ENCODE measurements around the gene TP53. TPM values are rescaled to one million over a fixed set of nuclear protein-coding genes. Genes with fewer than 3 reads are reported as not detected.

TP53 gene
- polyA plus RNA-seq, 1 of the 3 experiments (the other 2 are of a cell fraction) = 62.6 TPM

DNA sequence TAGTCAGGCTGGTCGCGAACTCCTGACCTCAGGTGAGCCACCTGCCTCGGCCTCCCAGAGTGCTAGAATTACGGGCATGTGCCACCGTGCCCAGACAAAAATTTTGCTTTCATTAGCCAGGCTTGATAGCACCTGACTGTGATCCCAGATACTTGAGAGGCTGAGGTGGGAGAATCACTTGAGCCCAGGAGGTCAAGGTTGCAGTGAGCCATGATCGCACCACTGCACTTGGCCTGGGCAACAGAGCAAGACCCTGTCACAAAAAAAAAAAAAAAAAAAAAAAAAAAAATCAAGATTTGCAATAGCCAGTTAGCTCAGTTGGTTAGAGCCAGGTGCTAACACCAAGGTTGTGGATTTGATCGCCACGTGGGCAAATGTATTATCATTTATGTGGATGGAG is 66.5 kb downstream of the TP53 start:
- ChIA-PET POLR2A (no interaction called here), CTCF (interaction anchor here (3.6 kb wide), 1 partner anchor 67 kb away, joined by 16 read pairs; the partner anchor contains the start of genes TP53 and WRAP53)
- Histone ChIP-seq H3K9me2 (no peaks in the 10 kb centered on the region), H3K9me3 (no peaks in the 10 kb centered on the region), H3K9ac (no peak overlapping the region), H3K4me2 (no peak overlapping the region), H3K4me3 (ENCODE audit: low read depth in 2 of 2, low read length in 1 of 2) (no peak overlapping the region), H3F3A (replicated peaks; ENCODE audit: insufficient read depth) (no peaks in the 10 kb centered on the region), H3K79me2 (ENCODE audit: insufficient read depth) (0 out of 2 replicates have a peak, but pooled peaks cover 2% of the 10 kb centered on the region), H3K4me1 (ENCODE audit: control insufficient read depth in 1 of 2, insufficient read depth in 2 of 2, low read depth in 1 of 2, low read length in 1 of 2) (no peaks in the 10 kb centered on the region), H4K20me1 (ENCODE audit: insufficient read depth) (no peaks in the 10 kb centered on the region), H2AFZ (ENCODE audit: low read depth) (no peak overlapping the region), H3K27me3 (ENCODE audit: insufficient read depth) (no peaks in the 10 kb centered on the region), H3K27ac (ENCODE audit: low read depth in 2 of 2, low read length in 1 of 2) (no peak overlapping the region), H3K36me3 (replicated peaks in 1 of 2; ENCODE audit: control insufficient read depth in 1 of 2, insufficient read depth in 2 of 2, low read length in 1 of 2) (no peaks in the 10 kb centered on the region)
- no peak for TF ChIP-seq ELF1 (IDR thresholded peaks at IDR 0.05)
- WGBS (ENCODE audit: low lambda C conversion rate) = 93% methylated on average over 8 of the region's 8 CpGs
- DNase-seq = no peak

DNA sequence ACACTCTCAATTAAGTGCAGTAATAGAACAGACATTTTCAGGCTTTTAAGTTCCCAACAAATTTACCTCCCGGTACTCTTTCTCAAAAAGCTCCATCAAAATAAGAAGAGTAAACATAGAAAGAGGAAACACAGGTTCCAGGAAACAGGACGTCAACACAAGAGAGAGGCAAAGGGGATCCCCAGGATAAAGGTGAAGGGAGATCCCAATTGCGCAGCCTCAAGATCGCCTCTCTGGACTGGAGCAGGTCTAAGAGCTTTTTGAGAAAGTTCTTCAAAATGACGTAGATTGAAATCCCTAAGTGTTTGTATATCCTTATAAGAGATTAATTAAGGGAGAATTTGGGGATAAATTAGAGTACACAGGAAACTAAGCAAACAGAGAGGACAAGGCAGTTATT is 68.7 kb downstream of the TP53 start:
- H3K9me2 ChIP-seq = no peaks in the 10 kb centered on the region
- peaks cover 0 to 2% of the 10 kb centered on the region in 2 experiments; a peak in 2 of 4 replicates for H3K4me1 ChIP-seq (ENCODE audit: control insufficient read depth in 1 of 2, insufficient read depth in 2 of 2, low read depth in 1 of 2, low read length in 1 of 2)
- H3K9me3 ChIP-seq = no peaks in the 10 kb centered on the region
- H3F3A ChIP-seq (replicated peaks; ENCODE audit: insufficient read depth) = no peaks in the 10 kb centered on the region
- ChIA-PET CTCF (interaction anchor here (0.9 to 3.6 kb wide), 3 partner anchors 14 to 266 kb away, joined by 3 to 16 read pairs (median 5); partner anchors contain the start of genes TP53 and WRAP53), POLR2A (no interaction called here)
- peaks cover 8% of the 10 kb centered on the region for H3K79me2 ChIP-seq (ENCODE audit: insufficient read depth)
- no peak for DNase-seq
- no peak overlapping the region for H3K4me2 ChIP-seq
- peaks cover 5% of the 10 kb centered on the region; the same call in 1 of the 2 replicates for H4K20me1 ChIP-seq (ENCODE audit: insufficient read depth)
- no peaks in the 10 kb centered on the region for H3K36me3 ChIP-seq (replicated peaks in 1 of 2; ENCODE audit: control insufficient read depth in 1 of 2, insufficient read depth in 2 of 2, low read length in 1 of 2)
- 89% methylated on average over 5 of the region's 5 CpGs for WGBS (ENCODE audit: low lambda C conversion rate)
- no peak overlapping the region for H2AFZ ChIP-seq (ENCODE audit: low read depth)
- no peaks in the 10 kb centered on the region for H3K27me3 ChIP-seq (ENCODE audit: insufficient read depth)
- no peak overlapping the region for H3K9ac ChIP-seq
- no peak overlapping the region for H3K4me3 ChIP-seq (ENCODE audit: low read depth in 2 of 2, low read length in 1 of 2)
- TF ChIP-seq EZH2phosphoT487 (IDR thresholded peaks at IDR 0.05; ENCODE audit: borderline replicate concordance, low read depth) (no peak), FOXJ3 (CRISPR knock-in tag; IDR thresholded peaks at IDR 0.05) (no peak), POLR2AphosphoS5 (IDR thresholded peaks at IDR 0.05; ENCODE audit: low read depth, low read length) (no peak), TAF1 (IDR thresholded peaks at IDR 0.05; ENCODE audit: borderline replicate concordance, low read depth, low read length) (no peak), YY1 (IDR thresholded peaks at IDR 0.05; ENCODE audit: low read depth) (no peak), SMC3 (IDR thresholded peaks at IDR 0.05; ENCODE audit: low read depth, low read length) (no peak), NFIC (IDR thresholded peaks at IDR 0.05; ENCODE audit: borderline replicate concordance) (no peak), RAD21 (IDR thresholded peaks at IDR 0.05; ENCODE audit: low read length) (no peak), GABPA (IDR thresholded peaks at IDR 0.05; ENCODE audit: low read depth) (no peak), TCF12 (IDR thresholded peaks at IDR 0.05) (no peak), RXRA (IDR thresholded peaks at IDR 0.05; ENCODE audit: borderline replicate concordance, low read depth) (no peak), GATA2 (CRISPR knock-in tag; IDR thresholded peaks at IDR 0.05) (no peak), TEAD4 (IDR thresholded peaks at IDR 0.05; ENCODE audit: borderline replicate concordance, insufficient read depth) (no peak)
- TF ChIP-seq, protein P1, sequence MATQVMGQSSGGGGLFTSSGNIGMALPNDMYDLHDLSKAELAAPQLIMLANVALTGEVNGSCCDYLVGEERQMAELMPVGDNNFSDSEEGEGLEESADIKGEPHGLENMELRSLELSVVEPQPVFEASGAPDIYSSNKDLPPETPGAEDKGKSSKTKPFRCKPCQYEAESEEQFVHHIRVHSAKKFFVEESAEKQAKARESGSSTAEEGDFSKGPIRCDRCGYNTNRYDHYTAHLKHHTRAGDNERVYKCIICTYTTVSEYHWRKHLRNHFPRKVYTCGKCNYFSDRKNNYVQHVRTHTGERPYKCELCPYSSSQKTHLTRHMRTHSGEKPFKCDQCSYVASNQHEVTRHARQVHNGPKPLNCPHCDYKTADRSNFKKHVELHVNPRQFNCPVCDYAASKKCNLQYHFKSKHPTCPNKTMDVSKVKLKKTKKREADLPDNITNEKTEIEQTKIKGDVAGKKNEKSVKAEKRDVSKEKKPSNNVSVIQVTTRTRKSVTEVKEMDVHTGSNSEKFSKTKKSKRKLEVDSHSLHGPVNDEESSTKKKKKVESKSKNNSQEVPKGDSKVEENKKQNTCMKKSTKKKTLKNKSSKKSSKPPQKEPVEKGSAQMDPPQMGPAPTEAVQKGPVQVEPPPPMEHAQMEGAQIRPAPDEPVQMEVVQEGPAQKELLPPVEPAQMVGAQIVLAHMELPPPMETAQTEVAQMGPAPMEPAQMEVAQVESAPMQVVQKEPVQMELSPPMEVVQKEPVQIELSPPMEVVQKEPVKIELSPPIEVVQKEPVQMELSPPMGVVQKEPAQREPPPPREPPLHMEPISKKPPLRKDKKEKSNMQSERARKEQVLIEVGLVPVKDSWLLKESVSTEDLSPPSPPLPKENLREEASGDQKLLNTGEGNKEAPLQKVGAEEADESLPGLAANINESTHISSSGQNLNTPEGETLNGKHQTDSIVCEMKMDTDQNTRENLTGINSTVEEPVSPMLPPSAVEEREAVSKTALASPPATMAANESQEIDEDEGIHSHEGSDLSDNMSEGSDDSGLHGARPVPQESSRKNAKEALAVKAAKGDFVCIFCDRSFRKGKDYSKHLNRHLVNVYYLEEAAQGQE (IDR thresholded peaks at IDR 0.05; ENCODE audit: low read depth, low read length) = no peak
- TF ChIP-seq, protein P2, sequence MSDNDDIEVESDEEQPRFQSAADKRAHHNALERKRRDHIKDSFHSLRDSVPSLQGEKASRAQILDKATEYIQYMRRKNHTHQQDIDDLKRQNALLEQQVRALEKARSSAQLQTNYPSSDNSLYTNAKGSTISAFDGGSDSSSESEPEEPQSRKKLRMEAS (IDR thresholded peaks at IDR 0.05; ENCODE audit: low read depth) = no peak
- TF ChIP-seq, protein P3, sequence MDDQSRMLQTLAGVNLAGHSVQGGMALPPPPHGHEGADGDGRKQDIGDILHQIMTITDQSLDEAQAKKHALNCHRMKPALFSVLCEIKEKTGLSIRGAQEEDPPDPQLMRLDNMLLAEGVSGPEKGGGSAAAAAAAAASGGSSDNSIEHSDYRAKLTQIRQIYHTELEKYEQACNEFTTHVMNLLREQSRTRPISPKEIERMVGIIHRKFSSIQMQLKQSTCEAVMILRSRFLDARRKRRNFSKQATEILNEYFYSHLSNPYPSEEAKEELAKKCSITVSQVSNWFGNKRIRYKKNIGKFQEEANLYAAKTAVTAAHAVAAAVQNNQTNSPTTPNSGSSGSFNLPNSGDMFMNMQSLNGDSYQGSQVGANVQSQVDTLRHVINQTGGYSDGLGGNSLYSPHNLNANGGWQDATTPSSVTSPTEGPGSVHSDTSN (IDR thresholded peaks at IDR 0.05) = no peak
- TF ChIP-seq, protein P4, sequence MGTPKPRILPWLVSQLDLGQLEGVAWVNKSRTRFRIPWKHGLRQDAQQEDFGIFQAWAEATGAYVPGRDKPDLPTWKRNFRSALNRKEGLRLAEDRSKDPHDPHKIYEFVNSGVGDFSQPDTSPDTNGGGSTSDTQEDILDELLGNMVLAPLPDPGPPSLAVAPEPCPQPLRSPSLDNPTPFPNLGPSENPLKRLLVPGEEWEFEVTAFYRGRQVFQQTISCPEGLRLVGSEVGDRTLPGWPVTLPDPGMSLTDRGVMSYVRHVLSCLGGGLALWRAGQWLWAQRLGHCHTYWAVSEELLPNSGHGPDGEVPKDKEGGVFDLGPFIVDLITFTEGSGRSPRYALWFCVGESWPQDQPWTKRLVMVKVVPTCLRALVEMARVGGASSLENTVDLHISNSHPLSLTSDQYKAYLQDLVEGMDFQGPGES (IDR thresholded peaks at IDR 0.05; ENCODE audit: low read depth, low read length) = no peak
- TF ChIP-seq, protein P5, sequence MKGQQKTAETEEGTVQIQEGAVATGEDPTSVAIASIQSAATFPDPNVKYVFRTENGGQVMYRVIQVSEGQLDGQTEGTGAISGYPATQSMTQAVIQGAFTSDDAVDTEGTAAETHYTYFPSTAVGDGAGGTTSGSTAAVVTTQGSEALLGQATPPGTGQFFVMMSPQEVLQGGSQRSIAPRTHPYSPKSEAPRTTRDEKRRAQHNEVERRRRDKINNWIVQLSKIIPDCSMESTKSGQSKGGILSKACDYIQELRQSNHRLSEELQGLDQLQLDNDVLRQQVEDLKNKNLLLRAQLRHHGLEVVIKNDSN (IDR thresholded peaks at IDR 0.05; ENCODE audit: borderline replicate concordance, low read depth) = no peak
- H3K27ac ChIP-seq (ENCODE audit: low read depth in 2 of 2, low read length in 1 of 2) = no peak overlapping the region

Data from SK-N-SH (cell line).